HG03097 (cell line): ENCODE data around the gene COL9A2.
A peak's percentile ranks its signal among the peaks of the same experiment; 100 is the strongest.
"Not testable (repeated sequence)": the region's sequence is repeated elsewhere in the genome, so short reads cannot be mapped to it uniquely, and the experiment has no call there.

Experiments used
- ATAC-seq: cut with Tn5 transposase; IDR thresholded peaks from one replicate; pipeline ENCODE4 v1.9.1; 2021; ENCODE audit not compliant: unreplicated experiment, low FRiP score

The COL9A2 gene

GRCh38 chr1:40316595-40317393 lies at the start of gene COL9A2:
Gene COL9A2 (minus strand): TSS chr1:40317286. CDS start chr1:40317197, 89 bp downstream.
- no peak for ATAC-seq

DNA sequence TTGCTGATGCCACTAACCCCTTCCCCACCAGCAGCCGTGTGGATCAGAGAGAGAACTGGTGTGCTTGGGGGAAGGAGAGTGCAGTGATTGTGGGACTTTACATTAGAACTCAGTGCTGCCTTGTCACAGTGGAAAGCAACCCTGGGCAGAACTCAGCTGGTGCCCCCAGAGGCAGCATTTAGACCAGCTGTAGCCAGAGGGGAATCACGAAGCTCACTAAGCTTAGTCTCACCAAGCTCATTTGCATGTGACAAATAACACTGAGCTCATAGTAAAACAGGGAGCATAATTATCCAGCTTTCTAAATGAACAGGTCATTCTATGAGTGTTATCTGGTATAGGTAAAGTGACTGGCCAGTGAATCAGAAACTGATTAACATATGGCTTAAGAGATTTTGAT lies 46.6 kb upstream of the COL9A2 start:
- no peak for ATAC-seq

- no peak for ATAC-seq
These were observed 45.6 kb upstream of the COL9A2 start for GRCh38 chr1:40362699-40363098.

- ATAC-seq: no peak
These were observed 45.1 kb upstream of the COL9A2 start for GRCh38 chr1:40362199-40362598.

GRCh38 chr1:40361637-40362036 lies 44.6 kb upstream of the COL9A2 start:
- no peak for ATAC-seq

DNA sequence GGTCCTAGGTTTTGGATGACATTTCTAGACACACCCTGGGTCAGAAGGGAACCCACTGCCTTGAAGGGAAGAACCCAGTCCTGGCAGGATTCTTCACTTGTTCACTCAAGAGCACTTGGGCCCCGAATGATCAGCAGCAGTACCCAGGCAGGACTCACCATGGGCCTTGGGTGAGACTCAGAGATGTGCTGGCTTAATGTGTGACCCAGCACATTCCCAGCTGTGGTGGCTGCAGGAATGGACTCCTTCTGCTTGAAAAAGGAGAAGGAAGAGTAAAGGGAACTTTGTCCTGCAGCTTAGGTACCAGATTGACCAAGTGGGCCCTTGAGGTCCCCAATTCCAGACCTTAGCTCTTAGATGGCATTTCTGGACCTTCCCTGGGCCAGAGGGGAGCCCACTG lies 44.1 kb upstream of the COL9A2 start:
- no peak for ATAC-seq

DNA sequence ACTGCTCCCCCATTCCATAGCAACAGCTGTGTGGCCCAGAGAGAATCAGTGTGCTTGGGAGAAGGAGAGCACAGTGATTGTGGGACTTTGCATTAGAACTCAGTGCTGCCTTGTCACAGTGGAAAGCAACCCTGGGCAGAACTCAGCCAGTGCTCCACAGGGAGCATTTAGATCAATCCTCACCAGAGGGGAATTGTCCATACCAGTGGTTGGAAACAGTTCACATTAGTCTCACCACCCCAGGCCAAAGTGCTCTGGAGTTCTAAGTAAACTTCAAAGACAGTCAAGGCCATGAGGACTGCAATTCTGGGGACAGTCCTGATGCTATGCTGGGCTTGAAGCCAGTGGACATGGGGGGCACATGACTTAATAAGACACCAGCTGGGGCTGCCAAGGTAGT lies 43.5 kb upstream of the COL9A2 start:
- ATAC-seq: no peak

- ATAC-seq: no peak
These were observed 40.5 kb upstream of the COL9A2 start for GRCh38 chr1:40357625-40358024.

DNA sequence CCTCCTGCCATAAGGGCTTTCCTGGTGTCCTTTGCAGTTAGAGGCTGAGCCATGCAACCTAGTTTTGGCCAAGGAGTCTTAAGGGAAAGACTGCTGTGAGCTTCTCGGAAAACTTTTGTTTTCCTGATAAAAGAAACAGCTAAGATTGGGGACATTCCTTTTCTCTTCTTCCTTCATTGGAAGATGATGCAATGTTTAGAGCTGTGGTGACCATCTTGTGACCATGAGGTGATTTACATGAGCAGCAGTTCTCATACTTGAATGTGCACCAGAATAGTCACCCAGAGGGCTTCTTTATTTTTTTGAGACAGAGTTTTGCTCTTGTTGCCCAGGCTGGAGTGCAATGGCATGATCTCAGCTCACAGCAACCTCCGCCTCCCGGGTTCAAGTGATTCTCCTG lies 36.0 kb upstream of the COL9A2 start:
- no peak for ATAC-seq

- ATAC-seq: no peak
These were observed 35.0 kb upstream of the COL9A2 start for GRCh38 chr1:40352126-40352525.

DNA sequence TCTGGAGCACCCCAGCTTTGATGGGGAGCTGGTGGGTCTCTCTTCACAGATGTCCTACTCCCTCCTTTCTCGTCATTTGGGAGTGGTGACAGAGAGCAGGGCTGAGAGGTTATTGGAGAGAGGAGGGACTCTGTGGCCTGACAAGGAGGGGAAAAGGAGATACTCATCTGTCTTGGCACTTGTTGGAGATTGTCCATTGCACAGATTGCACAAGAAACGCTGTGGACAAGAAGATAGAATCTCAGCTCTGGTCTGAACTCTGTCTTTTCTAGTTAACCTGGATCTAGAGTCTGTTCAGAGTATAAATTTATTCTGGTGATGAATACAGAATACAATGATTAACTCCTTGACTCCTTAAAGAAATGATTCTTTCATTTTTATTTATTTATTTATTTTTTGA lies 34.0 kb upstream of the COL9A2 start:
- no peak for ATAC-seq

DNA sequence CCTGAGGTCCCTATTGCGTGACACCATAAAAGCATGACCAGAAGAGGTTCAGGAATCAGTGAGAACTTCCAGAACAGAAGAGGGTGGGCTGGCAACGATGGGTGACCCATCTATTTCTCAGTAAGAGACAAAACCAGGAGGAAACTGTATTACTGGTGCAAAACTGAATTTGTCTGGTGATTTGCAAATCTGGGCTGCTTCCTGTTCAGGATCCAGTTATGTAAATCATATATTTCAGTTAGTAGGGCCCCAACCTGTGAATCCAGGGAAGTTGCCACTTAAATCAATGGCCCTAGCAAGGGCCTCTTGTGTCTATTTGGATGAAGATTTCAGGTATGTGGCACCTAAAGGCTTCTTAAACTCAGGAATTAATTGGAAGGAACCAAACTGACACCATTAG lies 33.3 kb upstream of the COL9A2 start:
- no peak for ATAC-seq

DNA sequence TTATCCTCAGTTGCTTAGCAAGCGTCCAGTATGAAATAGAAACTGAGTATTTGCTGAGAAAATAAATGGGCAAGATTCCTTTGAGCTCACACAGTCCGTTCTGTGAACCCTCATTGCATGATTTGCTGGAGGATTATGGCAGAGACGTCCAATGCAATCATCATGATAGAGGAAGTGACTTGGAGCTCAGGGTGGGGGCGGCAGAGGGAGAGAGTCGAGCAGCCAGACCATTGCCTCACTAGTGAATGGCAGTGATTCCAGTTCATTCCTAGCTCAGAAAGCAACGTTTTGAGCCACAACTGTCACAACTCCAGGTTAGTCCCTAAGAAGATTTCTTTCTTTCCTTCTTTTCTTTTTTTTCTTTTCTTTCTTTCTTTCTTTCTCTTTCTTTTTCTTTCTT lies 27.5 kb upstream of the COL9A2 start:
- ATAC-seq: no peak

DNA sequence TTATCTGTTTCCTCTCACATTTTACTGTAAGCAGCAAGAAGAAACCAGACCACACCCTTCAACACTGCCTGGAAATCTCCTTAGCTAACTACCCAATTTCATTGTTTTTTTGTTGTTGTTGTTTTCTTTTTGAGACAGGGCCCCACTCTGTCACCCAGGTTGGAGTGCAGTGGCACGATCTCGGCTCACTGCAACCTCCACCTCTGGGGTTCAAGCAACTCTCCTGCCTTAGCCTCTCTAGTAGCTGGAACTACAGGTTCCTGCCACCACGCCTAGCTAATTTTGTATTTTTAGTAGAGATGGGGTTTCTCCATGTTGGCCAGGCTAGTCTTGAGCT lies 25.3 kb upstream of the COL9A2 start:
- not testable (repeated sequence) for ATAC-seq

DNA sequence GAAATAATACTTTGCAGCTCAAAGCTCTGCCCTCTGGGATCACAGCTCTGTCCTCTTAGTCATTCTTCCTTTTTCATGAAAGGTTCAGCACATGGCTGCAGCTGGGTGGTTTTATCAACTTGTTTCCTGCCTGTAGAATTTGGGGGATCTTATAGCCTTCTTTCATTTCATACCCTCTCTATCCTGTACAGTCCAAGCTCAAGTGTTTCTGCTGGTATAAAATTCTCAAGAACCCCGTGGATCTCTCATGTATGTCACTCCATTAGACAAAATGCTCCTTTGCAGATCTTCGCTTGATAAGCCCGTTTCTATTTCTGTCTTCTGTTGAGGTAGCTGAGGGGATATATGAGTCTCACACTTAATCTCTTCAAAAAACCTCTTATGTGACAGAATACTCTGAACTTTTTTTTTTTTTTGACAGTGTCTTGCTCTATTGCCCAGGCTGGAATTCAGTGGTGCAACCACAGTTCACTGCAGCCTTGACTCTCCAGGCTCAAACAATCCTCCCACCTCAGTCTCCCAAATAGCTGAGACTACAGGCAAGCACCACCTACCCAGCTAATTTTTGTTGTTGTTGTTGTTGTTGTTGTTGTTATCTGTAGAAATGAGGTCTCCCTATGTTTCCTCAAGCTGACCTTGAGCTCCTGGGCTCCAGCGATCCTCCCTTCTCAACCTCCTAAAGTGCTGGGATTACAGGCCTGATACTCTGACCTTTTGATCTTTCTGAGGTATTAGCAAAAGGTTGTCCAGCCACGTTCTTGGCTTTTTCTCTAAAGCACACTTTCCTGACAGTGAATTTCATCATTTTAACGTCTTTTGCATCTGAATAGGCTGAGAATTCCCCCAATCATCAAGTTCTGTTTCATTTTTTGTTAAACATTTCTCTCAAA lies 24.6 kb upstream of the COL9A2 start:
- no peak for ATAC-seq

GRCh38 chr1:40339420-40340323 lies 22.6 kb upstream of the COL9A2 start:
- ATAC-seq: no peak

DNA sequence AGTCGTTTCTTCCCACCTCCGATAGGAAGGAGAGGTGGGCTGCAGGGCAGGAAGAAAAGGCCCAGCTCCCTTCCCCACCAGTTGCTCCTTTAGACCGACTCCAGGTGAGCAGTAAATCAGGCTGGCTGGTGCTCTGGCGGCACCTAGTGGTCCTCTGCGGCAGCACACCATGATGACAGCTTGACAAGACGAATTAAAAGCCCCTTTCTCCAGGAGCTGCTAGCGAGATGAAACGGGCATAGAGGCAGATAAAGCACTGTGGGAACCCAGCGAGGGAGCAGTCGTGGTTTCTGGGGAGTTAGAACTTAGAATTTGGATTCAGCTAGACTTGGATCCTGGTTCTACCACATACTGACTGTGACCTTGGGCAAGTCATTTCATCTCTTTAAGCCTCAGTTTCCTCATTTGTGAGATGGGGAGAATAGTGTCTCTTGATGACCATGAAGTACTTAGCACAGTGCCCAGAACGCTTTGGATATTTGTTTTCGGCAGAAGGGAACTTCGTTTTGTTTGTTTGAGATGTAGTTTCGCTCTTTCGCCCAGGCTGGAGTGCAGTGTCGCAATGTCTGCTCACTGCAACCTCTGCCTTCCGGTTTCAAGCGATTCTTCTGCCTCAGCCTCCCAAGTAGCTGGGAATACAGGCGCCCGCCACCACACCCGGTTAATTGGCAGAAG lies 21.8 kb upstream of the COL9A2 start:
- ATAC-seq: peak; percentile 61

GRCh38 chr1:40337443-40337842 lies 20.4 kb upstream of the COL9A2 start:
- ATAC-seq: no peak

DNA sequence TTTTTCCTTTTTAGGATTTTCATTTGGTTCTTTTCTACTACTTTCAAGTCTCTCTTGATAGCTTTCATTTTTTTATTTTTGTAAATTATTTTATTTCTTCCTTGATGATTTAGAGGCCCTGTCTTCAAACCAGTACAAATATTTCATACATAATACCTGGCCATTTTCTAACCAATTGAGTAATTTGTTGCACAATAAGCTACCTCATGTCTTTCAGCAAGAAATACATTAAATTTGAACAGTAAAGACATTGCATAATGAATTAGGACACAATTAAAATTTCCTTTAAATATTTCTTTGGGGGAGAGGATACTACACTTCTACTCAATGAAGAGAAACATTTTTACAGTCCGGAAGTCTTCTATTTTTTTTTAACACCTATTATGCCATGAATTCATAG lies 15.6 kb upstream of the COL9A2 start:
- no peak for ATAC-seq

GRCh38 chr1:40331403-40331802 lies 14.3 kb upstream of the COL9A2 start:
- ATAC-seq: not testable (repeated sequence)
